Measurements from ENCODE around the gene RAB3GAP2.
"Not testable (repeated sequence)": the region's sequence is repeated elsewhere in the genome, so short reads cannot be mapped to it uniquely, and the experiment has no call there.

RAB3GAP2 gene

GRCh38 chr1:220271706-220272046 lies 577 bp downstream of the RAB3GAP2 start:
- Mint-ChIP-seq H3K9me3 (no peaks in the 10 kb centered on the region), H3K27ac (no peak overlapping the region), H3K4me3 (no peak overlapping the region), H3K36me3 (ENCODE audit: low read depth) (peaks cover 23% of the 10 kb centered on the region), H3K4me1 (peaks cover 20% of the 10 kb centered on the region), H3K27me3 (peaks cover 10% of the 10 kb centered on the region)
- peak; percentile 25 for DNase-seq
- peak; percentile 7 for ATAC-seq

DNA sequence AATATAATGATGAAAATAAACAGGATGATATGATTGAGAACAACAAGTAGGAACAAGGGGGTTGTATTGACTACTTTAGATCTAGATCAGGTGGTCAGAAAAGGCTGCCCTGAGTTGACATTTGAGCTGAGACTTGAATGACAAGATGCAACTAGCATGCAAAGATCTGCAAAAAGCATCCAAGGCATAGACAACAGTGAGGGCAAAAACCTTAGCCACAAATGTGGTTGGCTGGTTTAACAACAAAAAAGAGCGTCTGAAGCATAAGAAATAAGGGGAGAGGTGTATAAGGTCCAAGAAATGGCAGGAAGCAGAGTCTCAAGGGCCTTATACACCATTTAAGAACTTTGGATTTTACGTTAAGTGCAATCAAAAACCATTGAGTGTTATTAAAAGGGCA lies 3.2 kb downstream of the RAB3GAP2 start:
- no peak for ATAC-seq
- Mint-ChIP-seq H3K27ac (no peak overlapping the region), H3K4me1 (peaks cover 17% of the 10 kb centered on the region), H3K9me3 (peaks cover 5% of the 10 kb centered on the region), H3K4me3 (peak overlapping the region; percentile 45), H3K36me3 (ENCODE audit: low read depth) (peaks cover 40% of the 10 kb centered on the region), H3K27me3 (no peaks in the 10 kb centered on the region)
- no peak for DNase-seq

- no peaks in the 10 kb centered on the region for H3K27me3 Mint-ChIP-seq
- DNase-seq (no peak), ATAC-seq (no peak)
- peaks cover 14% of the 10 kb centered on the region for H3K4me1 Mint-ChIP-seq
- no peak overlapping the region for H3K27ac Mint-ChIP-seq
- H3K9me3 Mint-ChIP-seq, result peaks cover 10% of the 10 kb centered on the region
- peaks cover 53% of the 10 kb centered on the region for H3K36me3 Mint-ChIP-seq (ENCODE audit: low read depth)
- H3K4me3 Mint-ChIP-seq, result no peak overlapping the region
These were observed 4.6 kb downstream of the RAB3GAP2 start for GRCh38 chr1:220267630-220268029.

DNA sequence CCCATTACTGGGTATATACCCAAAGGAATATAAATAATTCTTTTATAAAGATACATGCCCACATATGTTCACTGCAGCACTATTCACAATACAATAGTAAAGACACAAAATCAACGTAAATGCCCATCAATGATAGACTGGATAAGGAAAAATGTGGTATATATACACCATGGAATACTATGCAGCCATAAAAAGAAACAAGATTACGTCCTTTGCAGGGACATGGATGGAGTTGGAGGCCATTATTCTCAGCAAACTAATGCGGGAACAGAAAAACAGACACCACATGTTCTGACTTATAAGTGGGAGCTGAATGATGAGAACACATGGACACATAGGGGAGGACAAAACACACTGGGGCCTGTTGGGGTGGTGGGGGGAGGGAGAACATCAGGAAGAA lies 12.0 kb downstream of the RAB3GAP2 start:
- Mint-ChIP-seq H3K36me3 (ENCODE audit: low read depth) (peaks cover 79% of the 10 kb centered on the region), H3K9me3 (peaks cover 54% of the 10 kb centered on the region), H3K4me1 (peaks cover 46% of the 10 kb centered on the region)
- DNase-seq, ATAC-seq, H3K27me3 Mint-ChIP-seq, H3K4me3 Mint-ChIP-seq, H3K27ac Mint-ChIP-seq: not testable (repeated sequence)

- H3K4me3 Mint-ChIP-seq, ATAC-seq, DNase-seq, H3K27me3 Mint-ChIP-seq, H3K27ac Mint-ChIP-seq: not testable (repeated sequence)
- Mint-ChIP-seq H3K4me1 (peaks cover 47% of the 10 kb centered on the region), H3K9me3 (peaks cover 53% of the 10 kb centered on the region), H3K36me3 (ENCODE audit: low read depth) (peaks cover 80% of the 10 kb centered on the region)
These were observed 12.5 kb downstream of the RAB3GAP2 start for GRCh38 chr1:220259756-220260155.

GRCh38 chr1:220256194-220256593 lies 16.1 kb downstream of the RAB3GAP2 start:
- H3K4me1 Mint-ChIP-seq, result peaks cover 46% of the 10 kb centered on the region
- not testable (repeated sequence) for H3K4me3 Mint-ChIP-seq, DNase-seq, H3K27ac Mint-ChIP-seq, H3K27me3 Mint-ChIP-seq, ATAC-seq
- H3K36me3 Mint-ChIP-seq (ENCODE audit: low read depth), result peaks cover 86% of the 10 kb centered on the region
- H3K9me3 Mint-ChIP-seq, result peaks cover 55% of the 10 kb centered on the region

GRCh38 chr1:220255204-220255603 lies 17.0 kb downstream of the RAB3GAP2 start:
- peaks cover 55% of the 10 kb centered on the region for H3K9me3 Mint-ChIP-seq
- DNase-seq (no peak), ATAC-seq (no peak)
- peaks cover 41% of the 10 kb centered on the region for H3K4me1 Mint-ChIP-seq
- H3K4me3 Mint-ChIP-seq, result no peak overlapping the region
- no peaks in the 10 kb centered on the region for H3K27me3 Mint-ChIP-seq
- H3K36me3 Mint-ChIP-seq (ENCODE audit: low read depth), result peaks cover 87% of the 10 kb centered on the region
- H3K27ac Mint-ChIP-seq, result no peak overlapping the region

- H3K27me3 Mint-ChIP-seq, H3K4me3 Mint-ChIP-seq, H3K27ac Mint-ChIP-seq, DNase-seq: not testable (repeated sequence)
- Mint-ChIP-seq H3K4me1 (peaks cover 27% of the 10 kb centered on the region), H3K9me3 (peaks cover 56% of the 10 kb centered on the region), H3K36me3 (ENCODE audit: low read depth) (peaks cover 91% of the 10 kb centered on the region)
- ATAC-seq, result peak; percentile 90
These were observed 19.0 kb downstream of the RAB3GAP2 start for GRCh38 chr1:220253290-220253689.

DNA sequence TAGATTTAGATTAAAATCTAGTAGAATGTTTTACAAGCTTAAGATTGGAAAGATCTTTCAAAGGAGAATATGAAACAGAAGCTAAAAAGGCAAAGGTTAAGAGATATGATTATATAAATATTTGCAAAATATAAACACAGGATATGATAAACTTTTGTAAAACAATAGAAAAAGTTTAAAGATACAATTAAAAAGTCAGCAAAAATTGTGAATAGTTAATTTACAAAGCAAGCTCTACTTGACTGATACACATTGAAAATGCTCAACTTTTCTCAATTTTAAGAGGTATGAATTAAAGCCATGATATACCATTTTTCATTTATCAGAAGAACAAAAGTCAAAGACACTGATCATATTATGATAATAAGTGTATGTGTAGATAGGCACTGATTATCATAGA lies 21.0 kb downstream of the RAB3GAP2 start:
- no peaks in the 10 kb centered on the region for H3K27me3 Mint-ChIP-seq
- peaks cover 62% of the 10 kb centered on the region for H3K9me3 Mint-ChIP-seq
- H3K4me3 Mint-ChIP-seq, result no peak overlapping the region
- DNase-seq, result no peak
- peaks cover 87% of the 10 kb centered on the region for H3K36me3 Mint-ChIP-seq (ENCODE audit: low read depth)
- ATAC-seq, result no peak
- no peak overlapping the region for H3K27ac Mint-ChIP-seq
- peaks cover 10% of the 10 kb centered on the region for H3K4me1 Mint-ChIP-seq

- Mint-ChIP-seq H3K9me3 (peaks cover 61% of the 10 kb centered on the region), H3K36me3 (ENCODE audit: low read depth) (peaks cover 87% of the 10 kb centered on the region), H3K27ac (no peak overlapping the region), H3K4me3 (no peak overlapping the region), H3K4me1 (peaks cover 6% of the 10 kb centered on the region), H3K27me3 (no peaks in the 10 kb centered on the region)
- no peak for DNase-seq
- no peak for ATAC-seq
These were observed 21.6 kb downstream of the RAB3GAP2 start for GRCh38 chr1:220250681-220251080.

DNA sequence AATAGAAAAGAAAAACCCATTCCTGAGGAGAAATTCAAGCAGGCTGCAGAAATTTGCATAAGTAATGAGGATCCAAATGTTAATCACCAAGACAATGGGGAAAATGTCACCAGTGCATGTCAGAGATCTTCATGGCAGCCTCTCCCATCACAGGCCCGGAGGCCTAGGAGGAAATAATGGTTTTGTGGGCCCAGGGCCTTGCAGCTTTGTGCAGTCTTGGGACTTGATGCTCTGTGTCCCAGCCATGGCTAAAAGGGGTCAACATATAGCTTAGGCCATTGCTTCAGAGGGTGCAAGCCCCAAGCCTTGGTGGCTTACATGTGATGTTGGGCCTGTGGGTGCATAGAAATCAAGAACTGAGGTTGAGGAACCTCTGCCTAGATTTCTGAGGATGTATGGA lies 22.7 kb downstream of the RAB3GAP2 start:
- peaks cover 62% of the 10 kb centered on the region for H3K9me3 Mint-ChIP-seq
- ATAC-seq (no peak), DNase-seq (peak; percentile 6)
- no peak overlapping the region for H3K4me3 Mint-ChIP-seq
- H3K27ac Mint-ChIP-seq, result no peak overlapping the region
- peaks cover 82% of the 10 kb centered on the region for H3K36me3 Mint-ChIP-seq (ENCODE audit: low read depth)
- H3K4me1 Mint-ChIP-seq, result peaks cover 3% of the 10 kb centered on the region
- H3K27me3 Mint-ChIP-seq, result no peaks in the 10 kb centered on the region

GRCh38 chr1:220248715-220249265 lies 23.5 kb downstream of the RAB3GAP2 start:
- Mint-ChIP-seq H3K9me3 (peaks cover 62% of the 10 kb centered on the region), H3K36me3 (ENCODE audit: low read depth) (peaks cover 83% of the 10 kb centered on the region)
- ATAC-seq, H3K27ac Mint-ChIP-seq, H3K4me1 Mint-ChIP-seq, H3K27me3 Mint-ChIP-seq, H3K4me3 Mint-ChIP-seq, DNase-seq: not testable (repeated sequence)

- H3K9me3 Mint-ChIP-seq, result peaks cover 42% of the 10 kb centered on the region
- not testable (repeated sequence) for ATAC-seq, H3K4me3 Mint-ChIP-seq, H3K27me3 Mint-ChIP-seq, H3K27ac Mint-ChIP-seq, DNase-seq
- H3K36me3 Mint-ChIP-seq (ENCODE audit: low read depth), result peaks cover 66% of the 10 kb centered on the region
- peaks cover 31% of the 10 kb centered on the region for H3K4me1 Mint-ChIP-seq
These were observed 26.4 kb downstream of the RAB3GAP2 start for GRCh38 chr1:220245900-220246299.

DNA sequence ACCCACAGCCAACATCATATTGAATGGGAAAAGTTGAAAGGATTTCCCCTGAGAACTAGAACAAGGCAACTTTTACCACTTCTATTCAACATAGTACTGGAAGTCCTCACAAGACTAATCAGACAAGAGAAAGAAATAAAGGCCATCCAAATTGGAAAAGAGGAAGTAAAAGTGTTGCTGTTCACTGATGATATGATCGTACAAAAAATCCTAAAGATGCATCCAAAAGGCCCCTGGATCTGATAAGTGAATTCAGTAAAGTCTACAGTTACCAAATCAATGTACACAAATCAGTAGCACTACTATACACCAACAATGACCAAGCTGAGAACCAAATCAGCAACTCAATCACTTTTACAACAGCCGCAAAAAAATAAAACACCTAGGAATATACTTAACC lies 28.3 kb downstream of the RAB3GAP2 start:
- Mint-ChIP-seq H3K36me3 (ENCODE audit: low read depth) (peaks cover 55% of the 10 kb centered on the region), H3K27ac (no peak overlapping the region), H3K27me3 (no peaks in the 10 kb centered on the region), H3K4me1 (peaks cover 42% of the 10 kb centered on the region), H3K9me3 (peaks cover 26% of the 10 kb centered on the region), H3K4me3 (no peak overlapping the region)
- no peak for ATAC-seq
- no peak for DNase-seq

DNA sequence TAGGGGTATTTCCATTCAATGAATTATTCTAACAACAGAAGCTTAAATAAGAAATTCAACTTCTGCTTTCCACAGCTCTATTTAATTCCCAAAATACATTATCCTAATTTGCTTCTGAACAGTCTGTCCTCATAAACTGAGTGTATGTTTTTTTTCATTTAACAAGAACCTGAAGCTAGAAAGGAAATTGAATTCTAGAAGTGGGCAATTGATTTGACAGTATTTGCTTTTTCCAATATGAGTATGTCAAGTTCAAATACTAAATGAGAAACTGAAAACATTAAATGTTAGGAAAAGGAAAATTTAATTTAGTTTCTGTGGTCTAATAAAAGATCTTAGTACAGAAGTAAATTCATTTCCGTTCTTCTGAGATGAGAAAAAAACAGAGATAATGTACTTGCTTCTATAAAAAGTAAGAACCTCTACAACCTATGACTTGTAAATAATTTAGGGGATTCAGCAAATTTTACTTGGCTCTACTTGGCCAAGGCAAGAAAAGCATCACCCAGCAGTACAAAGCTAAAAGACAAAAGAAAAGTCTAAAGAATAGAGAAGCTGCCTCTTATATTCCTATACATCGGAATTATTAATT lies 31.1 kb downstream of the RAB3GAP2 start:
- Mint-ChIP-seq H3K4me3 (no peak overlapping the region), H3K9me3 (peaks cover 9% of the 10 kb centered on the region), H3K36me3 (ENCODE audit: low read depth) (peaks cover 35% of the 10 kb centered on the region), H3K4me1 (peaks cover 42% of the 10 kb centered on the region), H3K27me3 (no peaks in the 10 kb centered on the region), H3K27ac (peak overlapping the region; percentile 77)
- DNase-seq (no peak), ATAC-seq (peak; percentile 63)

Measured in activated naive CD8-positive, alpha-beta T cell treated with anti-CD3 and anti-CD28 coated beads, Interleukin-2, amount 50 U/mL, for 24 hours (primary cell).